Ascending aorta (tissue), 2 donors: ENCODE results near the gene PDE6G. TPM values are rescaled to one million over a fixed set of nuclear protein-coding genes. Genes with fewer than 3 reads are reported as not detected.

Experiments
- DNase-seq, 2 donors: peaks; one replicate each; pipeline ENCODE4 v3.0.0-alpha.2; 2019; ENCODE audit warnings: low spot score in 2 of 2
- H3K27ac ChIP-seq, 2 donors: fragments of 200-600 bp; sonication (generic); one replicate each; pipeline ENCODE4 v1.5.1; 2016 to 2017; ENCODE audit warnings: mild to moderate bottlenecking in 1 of 2
- H3K27me3 ChIP-seq: fragments of 200-600 bp; sonication (generic); one replicate; pipeline ENCODE4 v1.5.1; 2017
- H3K36me3 ChIP-seq, 2 donors: fragments of 200-600 bp; sonication (generic); one replicate each; pipeline ENCODE4 v1.5.1; 2016
- H3K4me1 ChIP-seq, 2 donors: fragments of 200-600 bp; sonication (generic); one replicate each; pipeline ENCODE4 v1.5.1; 2016 to 2017; ENCODE audit warnings: mild to moderate bottlenecking in 1 of 2
- H3K4me3 ChIP-seq, 2 donors: fragments of 200-600 bp; sonication (generic); one replicate each; pipeline ENCODE4 v1.5.1; 2016 to 2017; ENCODE audit warnings: mild to moderate bottlenecking in 1 of 2
- H3K9me3 ChIP-seq, 2 donors: fragments of 200-600 bp; sonication (generic); one replicate each; pipeline ENCODE4 v1.5.1; 2016
- intact Hi-C: fragments of 100-400 bp; cut with DNase I; formaldehyde crosslinking; loops from one replicate; pipeline ENCODE4 v1.15.1; 2023
- total RNA-seq: library from RNA; depleted of rRNA; stranded (reverse); fragments of >200 nt; gene quantifications from one replicate; pipeline ENCODE4 v1.1.0, GENCODE V29; 2016
- TF ChIP-seq, protein P1 (sequence below), 3 experiments: fragments of 200-600 bp in 2 of 3; fragments of 450-650 bp in 1 of 3; sonication (generic) in 2 of 3; IDR thresholded peaks; one replicate each; pipeline ENCODE4 v1.5.1; 2016 to 2019; ENCODE audit warnings: antibody characterized with exemption in 3 of 3, mild to moderate bottlenecking in 1 of 3, moderate library complexity in 1 of 3

PDE6G gene
- total RNA-seq, 1 donor from 2014 or later: not detected

DNA sequence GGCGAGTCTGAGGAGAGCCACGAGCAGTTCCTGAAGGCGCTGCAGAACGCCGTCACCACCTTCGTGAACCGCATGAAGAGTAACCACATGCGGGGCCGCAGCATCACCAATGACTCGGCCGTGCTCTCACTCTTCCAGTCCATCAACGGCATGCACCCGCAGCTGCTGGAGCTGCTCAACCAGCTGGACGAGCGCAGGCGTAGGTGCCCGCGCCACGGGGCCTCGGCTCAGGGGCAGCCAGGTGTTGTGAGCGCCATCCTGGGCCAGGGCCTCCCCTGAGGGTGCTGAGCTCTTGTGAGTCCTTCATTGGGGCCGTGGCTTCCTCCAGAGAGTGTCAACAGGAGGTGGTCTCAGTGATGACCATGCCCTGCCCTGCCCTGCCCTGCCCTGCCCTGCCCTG is 39.5 kb upstream of the PDE6G start:
- Histone ChIP-seq H3K4me3 (no peak overlapping the region), H3K4me1 (no peaks in the 10 kb centered on the region), H3K27me3 (no peaks in the 10 kb centered on the region), H3K9me3 (no peaks in the 10 kb centered on the region), H3K27ac (no peak overlapping the region), H3K36me3 (peaks cover 84 to 96% of the 10 kb centered on the region in 2 donors)
- TF ChIP-seq, protein P1, sequence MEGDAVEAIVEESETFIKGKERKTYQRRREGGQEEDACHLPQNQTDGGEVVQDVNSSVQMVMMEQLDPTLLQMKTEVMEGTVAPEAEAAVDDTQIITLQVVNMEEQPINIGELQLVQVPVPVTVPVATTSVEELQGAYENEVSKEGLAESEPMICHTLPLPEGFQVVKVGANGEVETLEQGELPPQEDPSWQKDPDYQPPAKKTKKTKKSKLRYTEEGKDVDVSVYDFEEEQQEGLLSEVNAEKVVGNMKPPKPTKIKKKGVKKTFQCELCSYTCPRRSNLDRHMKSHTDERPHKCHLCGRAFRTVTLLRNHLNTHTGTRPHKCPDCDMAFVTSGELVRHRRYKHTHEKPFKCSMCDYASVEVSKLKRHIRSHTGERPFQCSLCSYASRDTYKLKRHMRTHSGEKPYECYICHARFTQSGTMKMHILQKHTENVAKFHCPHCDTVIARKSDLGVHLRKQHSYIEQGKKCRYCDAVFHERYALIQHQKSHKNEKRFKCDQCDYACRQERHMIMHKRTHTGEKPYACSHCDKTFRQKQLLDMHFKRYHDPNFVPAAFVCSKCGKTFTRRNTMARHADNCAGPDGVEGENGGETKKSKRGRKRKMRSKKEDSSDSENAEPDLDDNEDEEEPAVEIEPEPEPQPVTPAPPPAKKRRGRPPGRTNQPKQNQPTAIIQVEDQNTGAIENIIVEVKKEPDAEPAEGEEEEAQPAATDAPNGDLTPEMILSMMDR (IDR thresholded peaks at IDR 0.05): no peak
- intact Hi-C loops: no loop called here
- DNase-seq: no peak

DNA sequence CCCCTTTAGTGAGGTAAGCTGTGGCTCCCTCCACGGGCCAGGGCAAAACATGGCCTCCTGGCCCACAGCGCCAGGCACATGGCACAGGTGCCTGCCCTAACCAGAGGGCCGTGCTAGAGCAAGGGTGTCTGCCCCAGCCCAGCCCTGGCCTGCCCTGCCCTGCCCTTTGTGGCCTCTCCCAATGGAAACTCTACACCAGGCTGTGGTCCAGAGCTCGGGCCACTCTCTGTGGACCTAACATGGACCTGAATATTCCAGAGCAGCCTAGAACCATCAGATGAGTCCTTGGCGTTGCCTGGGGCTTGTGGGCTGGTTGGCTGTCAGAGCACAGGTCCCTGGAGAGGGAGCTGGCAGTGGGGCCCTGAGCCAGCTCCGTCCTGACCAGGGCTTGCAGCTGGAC is 38.9 kb upstream of the PDE6G start:
- no peak overlapping the region for H3K4me3 ChIP-seq
- no peaks in the 10 kb centered on the region for H3K9me3 ChIP-seq
- no peak overlapping the region for H3K27ac ChIP-seq
- intact Hi-C loops: no loop called here
- no peaks in the 10 kb centered on the region for H3K27me3 ChIP-seq
- TF ChIP-seq, protein P1 (IDR thresholded peaks at IDR 0.05): no peak
- no peak for DNase-seq
- no peaks in the 10 kb centered on the region for H3K4me1 ChIP-seq
- H3K36me3 ChIP-seq: peaks cover 84 to 97% of the 10 kb centered on the region in 2 donors

DNA sequence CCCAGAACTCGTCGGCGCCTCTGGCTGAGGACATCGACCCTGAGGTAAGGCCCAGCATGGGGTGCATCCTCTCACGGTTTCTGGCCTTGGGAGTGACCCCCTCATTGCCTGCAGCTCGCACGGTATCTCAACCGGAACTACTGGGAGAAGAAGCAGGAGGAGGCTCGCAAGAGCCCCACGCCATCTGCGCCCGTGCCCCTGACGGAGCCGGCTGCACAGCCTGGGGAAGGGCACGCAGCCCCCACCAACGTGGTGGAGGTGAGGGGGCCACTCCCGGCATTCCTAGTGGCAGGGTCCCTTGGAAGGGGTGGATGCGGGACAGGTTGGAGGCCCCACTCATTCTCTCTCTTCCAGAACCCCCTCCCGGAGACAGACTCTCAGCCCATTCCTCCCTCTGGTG is 38.5 kb upstream of the PDE6G start:
- H3K36me3 ChIP-seq: peaks cover 88 to 99% of the 10 kb centered on the region in 2 donors

DNA sequence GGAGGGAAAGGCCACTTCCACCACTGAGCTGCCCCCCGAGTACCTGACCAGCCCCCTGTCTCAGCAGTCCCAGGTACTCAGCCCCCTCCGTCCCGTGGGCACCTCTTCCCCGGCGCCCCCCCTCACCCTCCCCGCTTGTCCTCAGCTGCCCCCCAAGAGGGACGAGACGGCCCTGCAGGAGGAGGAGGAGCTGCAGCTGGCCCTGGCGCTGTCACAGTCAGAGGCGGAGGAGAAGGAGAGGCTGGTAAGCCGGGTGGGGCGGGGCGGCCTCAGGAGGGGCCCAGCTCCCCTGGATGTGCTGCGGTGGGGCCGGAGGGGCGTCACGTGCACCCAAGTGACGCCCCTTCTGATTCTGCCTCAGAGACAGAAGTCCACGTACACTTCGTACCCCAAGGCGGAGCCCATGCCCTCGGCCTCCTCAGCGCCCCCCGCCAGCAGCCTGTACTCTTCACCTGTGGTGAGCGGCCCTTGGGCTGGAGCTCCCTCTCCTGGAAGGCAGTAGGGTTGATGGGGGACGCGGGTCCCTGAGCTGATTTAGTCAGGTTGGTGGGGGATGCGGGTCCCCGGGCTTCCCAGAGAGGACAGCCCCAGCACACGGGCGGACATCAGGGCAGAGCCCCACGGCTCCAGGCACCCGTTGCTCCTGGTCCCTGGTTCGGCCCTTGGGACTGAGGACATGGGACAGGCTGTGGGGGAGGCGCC is 37.3 kb upstream of the PDE6G start:
- no peak for DNase-seq
- Histone ChIP-seq H3K36me3 (peaks cover 90 to 100% of the 10 kb centered on the region in 2 donors), H3K27ac (no peak overlapping the region), H3K9me3 (no peaks in the 10 kb centered on the region), H3K4me1 (no peaks in the 10 kb centered on the region), H3K27me3 (no peaks in the 10 kb centered on the region), H3K4me3 (no peak overlapping the region)
- intact Hi-C loops: no loop called here
- TF ChIP-seq, protein P1 (IDR thresholded peaks at IDR 0.05): no peak

More for the DNA sequence above, 38.5 kb upstream of the PDE6G start:
- Histone ChIP-seq H3K27me3 (no peaks in the 10 kb centered on the region), H3K27ac (no peak overlapping the region), H3K4me1 (no peaks in the 10 kb centered on the region), H3K9me3 (no peaks in the 10 kb centered on the region), H3K4me3 (no peak overlapping the region)
- TF ChIP-seq, protein P1 (IDR thresholded peaks at IDR 0.05): no peak
- no peak for DNase-seq
- intact Hi-C loops: no loop called here

DNA sequence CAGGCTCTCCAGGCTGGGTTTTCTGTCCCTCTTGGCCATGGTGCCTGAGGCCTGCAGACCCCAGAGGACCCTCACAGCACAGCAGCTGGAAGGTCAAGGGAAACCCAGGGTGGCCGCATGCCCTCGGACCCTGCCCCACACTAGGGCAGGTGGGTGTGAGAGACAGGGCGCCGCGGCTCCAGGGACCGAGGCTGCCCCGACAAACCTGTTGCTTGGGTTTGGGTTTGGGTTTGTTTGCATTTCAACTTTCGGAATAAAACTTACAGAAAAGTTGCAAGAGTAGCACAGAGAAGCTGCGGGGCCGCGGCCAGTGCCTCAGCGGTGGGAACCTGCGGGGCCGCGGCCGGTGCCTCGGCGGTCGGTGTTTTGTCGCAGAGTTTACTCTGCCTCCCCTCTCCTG is 35.3 kb upstream of the PDE6G start:
- TF ChIP-seq, protein P1 (IDR thresholded peaks at IDR 0.05): no peak
- peaks cover 99 to 100% of the 10 kb centered on the region in 2 donors for H3K36me3 ChIP-seq
- no peaks in the 10 kb centered on the region for H3K9me3 ChIP-seq
- H3K4me3 ChIP-seq: no peak overlapping the region
- no peak for DNase-seq
- H3K4me1 ChIP-seq: no peaks in the 10 kb centered on the region
- H3K27me3 ChIP-seq: no peaks in the 10 kb centered on the region
- no peak overlapping the region for H3K27ac ChIP-seq
- intact Hi-C loops: no loop called here
